Omental fat pad (tissue), 4 donors: ENCODE results near the gene UMOD. TPM values are rescaled to one million over a fixed set of nuclear protein-coding genes. Genes with fewer than 3 reads are reported as not detected.

Experiments
- ATAC-seq: fragments of 150-250 bp; one replicate; pipeline ENCODE4 v1.9.1; 2016; ENCODE audit warnings: mild to moderate bottlenecking, moderate library complexity; ENCODE audit not compliant: low FRiP score
- DNase-seq: peaks from one replicate; pipeline ENCODE4 v3.0.0-alpha.2; 2019; ENCODE audit warnings: low spot score
- CTCF ChIP-seq, 3 donors: fragments of 450-650 bp; IDR thresholded peaks; one replicate each; pipeline ENCODE4 v1.5.1; 2016 to 2017; ENCODE audit warnings: antibody characterized with exemption in 3 of 3, mild to moderate bottlenecking in 3 of 3, moderate library complexity in 2 of 3
- total RNA-seq, 4 donors: library from RNA; depleted of rRNA; stranded (reverse); fragments of >200 nt; gene quantifications; one replicate each; pipeline ENCODE4 v1.1.0, GENCODE V29; 2016

UMOD gene
- total RNA-seq, 4 donors from 2014 or later, result not detected

- no peak for TF ChIP-seq CTCF (IDR thresholded peaks at IDR 0.05)
- DNase-seq (no peak), ATAC-seq (no peak)
Observed at GRCh38 chr16:20395946-20396345, 43.4 kb upstream of the UMOD start.

- no peak for TF ChIP-seq CTCF (IDR thresholded peaks at IDR 0.05)
- DNase-seq, result no peak
- ATAC-seq, result no peak
Observed at GRCh38 chr16:20393801-20394577, 41.5 kb upstream of the UMOD start.

GRCh38 chr16:20391045-20391444 is 38.5 kb upstream of the UMOD start:
- DNase-seq, result no peak
- ATAC-seq, result no peak
- no peak for TF ChIP-seq CTCF (IDR thresholded peaks at IDR 0.05)

GRCh38 chr16:20388854-20389253 is 36.3 kb upstream of the UMOD start:
- DNase-seq, result no peak
- ATAC-seq, result no peak
- no peak for TF ChIP-seq CTCF (IDR thresholded peaks at IDR 0.05)

- ATAC-seq, result no peak
- no peak for TF ChIP-seq CTCF (IDR thresholded peaks at IDR 0.05)
- DNase-seq, result no peak
Observed at GRCh38 chr16:20387978-20388377, 35.5 kb upstream of the UMOD start.

GRCh38 chr16:20385844-20386832 is 33.6 kb upstream of the UMOD start:
- DNase-seq, result peak; percentile 46
- ATAC-seq, result no peak
- TF ChIP-seq CTCF (IDR thresholded peaks at IDR 0.05), result no peak
